K562 (cell line): ENCODE measurements around the gene TMEM181. TPM values are rescaled to one million over a fixed set of nuclear protein-coding genes. Genes with fewer than 3 reads are reported as not detected.

Experiments
- ATAC-seq: fragments of 200-7000 bp; cut with Tn5 transposase; 3 replicates; pipeline ENCODE4 v1.9.1; 2020; ENCODE audit warnings: moderate library complexity
- BruUV-seq: library from RNA; stranded (reverse); fragments of 400-500 nt; replicated peaks from 2 replicates; lab custom pipeline; 2021; lab: Mats Ljungman, UMichigan
- CTCF ChIA-PET: fragments of 300-600 bp; formaldehyde crosslinking; extraction: SDS; loops from one replicate; lab custom pipeline; 2021; ENCODE audit warnings: low intra/inter-chr PET ratio; lab: Yijun Ruan, JAX
- POLR2A ChIA-PET: fragments of 300-600, 350-650 bp; sonication (Branson Sonifier 250); formaldehyde crosslinking; extraction: SDS; loops from one replicate; lab custom pipeline; 2021; ENCODE audit warnings: antibody characterized with exemption, inconsistent platforms; lab: Yijun Ruan, JAX
- DNase-seq, 4 experiments: peaks; one replicate each; pipeline versions ENCODE4 v3.0.0 to v3.0.0-alpha.2; 2011 to 2018; ENCODE audit warnings: low spot score in 3 of 4, mixed read lengths in 3 of 4; ENCODE audit errors: extremely low read depth in 1 of 4
- FAIRE-seq: peaks from 2 replicates; lab custom pipeline; 2011; peaks lifted over from hg19 to GRCh38; lab: Jason Lieb, UNC
- H2AFZ ChIP-seq: 2 replicates; pipeline ENCODE4 v1.6.0; 2011; ENCODE audit warnings: low read depth, low read length, control low read depth, inconsistent platforms
- H3K27ac ChIP-seq: fragments of 200-600 bp; 3 replicates; pipeline ENCODE4 v1.8.0; 2011; ENCODE audit warnings: low read depth, mild to moderate bottlenecking, control low read depth, inconsistent platforms, low read length, moderate library complexity, mixed read lengths; ENCODE audit errors: extremely low read depth
- H3K27me3 ChIP-seq, 2 experiments: fragments of 300-600 bp in 1 of 2; 2 replicates in 1 of 2; 3 replicates in 1 of 2; pipeline versions ENCODE4 v1.6.0 to v1.8.0; 2011; ENCODE audit warnings: inconsistent platforms in 2 of 2, low read length in 2 of 2, mild to moderate bottlenecking in 1 of 2, mixed read lengths in 1 of 2, moderate library complexity in 1 of 2; ENCODE audit not compliant: control insufficient read depth in 2 of 2, insufficient read depth in 2 of 2
- H3K36me3 ChIP-seq: fragments of 300-600 bp; 3 replicates; pipeline ENCODE4 v1.8.0; 2011; ENCODE audit warnings: mild to moderate bottlenecking, low read length, inconsistent platforms; ENCODE audit not compliant: control insufficient read depth, insufficient read depth
- H3K4me1 ChIP-seq, 2 experiments: fragments of 200-600 bp in 1 of 2; replicated peaks in 1 of 2; 2 replicates in 1 of 2; 3 replicates in 1 of 2; pipeline versions ENCODE4 v1.5.1 to v1.8.0; 2011; ENCODE audit warnings: inconsistent platforms in 2 of 2, low read length in 2 of 2, mild to moderate bottlenecking in 1 of 2, mixed read lengths in 1 of 2, moderate library complexity in 1 of 2; ENCODE audit not compliant: control insufficient read depth in 2 of 2, insufficient read depth in 2 of 2
- H3K4me2 ChIP-seq: 2 replicates; pipeline ENCODE4 v1.6.1; 2011; ENCODE audit warnings: low read length, control low read depth, inconsistent platforms, mixed read lengths; ENCODE audit not compliant: insufficient read depth
- H3K4me3 ChIP-seq: fragments of 200-600 bp; sonication (generic), shearing (Covaris generic); 2 replicates; pipeline ENCODE4 v1.5.1; 2016; ENCODE audit warnings: control low read depth, inconsistent platforms
- H3K79me2 ChIP-seq: fragments of 200-600 bp; 3 replicates; pipeline ENCODE4 v1.8.0; 2011; ENCODE audit warnings: low read length, inconsistent platforms; ENCODE audit not compliant: control insufficient read depth, insufficient read depth
- H3K9ac ChIP-seq, 2 experiments: 2 replicates each; pipeline versions ENCODE4 v1.6.0 to v1.6.1; 2011; ENCODE audit warnings: low read depth in 2 of 2, low read length in 2 of 2, control low read depth in 1 of 2, inconsistent platforms in 1 of 2, mild to moderate bottlenecking in 1 of 2, mixed read lengths in 1 of 2; ENCODE audit not compliant: insufficient read depth in 1 of 2
- H3K9me1 ChIP-seq: one replicate; pipeline ENCODE4 v1.6.0; 2011; ENCODE audit warnings: inconsistent platforms, mild to moderate bottlenecking, low read length, moderate library complexity; ENCODE audit not compliant: control insufficient read depth, insufficient read depth
- H3K9me3 ChIP-seq: replicated peaks from 2 replicates; pipeline ENCODE4 v1.5.1; 2011; ENCODE audit warnings: low read depth, low read length, inconsistent platforms; ENCODE audit not compliant: control insufficient read depth, insufficient read depth
- H4K20me1 ChIP-seq: replicated peaks from 2 replicates; pipeline ENCODE4 v1.6.1; 2011; ENCODE audit warnings: low read length, inconsistent platforms, mixed read lengths; ENCODE audit not compliant: control insufficient read depth, insufficient read depth
- EZH2 ChIP-seq: IDR thresholded peaks from 2 replicates; pipeline ENCODE4 v1.6.1; 2012; ENCODE audit warnings: low read depth, mild to moderate bottlenecking, inconsistent platforms, low read length, borderline replicate concordance
- HMGXB4 ChIP-seq: sonication (generic); formaldehyde crosslinking; IDR thresholded peaks from 2 replicates; pipeline ENCODE4 v1.8.1; 2023; ENCODE audit warnings: mild to moderate bottlenecking, missing genetic modification reagents
- KDM5B ChIP-seq: fragments of 200-600 bp; sonication (generic); IDR thresholded peaks from 2 replicates; pipeline ENCODE4 v1.6.1; 2012; ENCODE audit warnings: low read depth, mild to moderate bottlenecking, moderate library complexity, low read length, control low read depth, inconsistent platforms; ENCODE audit not compliant: insufficient replicate concordance
- MTA3 ChIP-seq: fragments of 450-650 bp; formaldehyde crosslinking; IDR thresholded peaks from 2 replicates; pipeline ENCODE4 v1.6.1; 2017; ENCODE audit warnings: mild to moderate bottlenecking, borderline replicate concordance
- MXD1 ChIP-seq: fragments of 250-450 bp; sonication (Bioruptor Pico); IDR thresholded peaks from 2 replicates; pipeline ENCODE4 v1.8.0; 2021; ENCODE audit warnings: borderline replicate concordance, mild to moderate bottlenecking, moderate library complexity; ENCODE audit not compliant: poor library complexity, severe bottlenecking
- NFRKB ChIP-seq: fragments of 450-650 bp; IDR thresholded peaks from 2 replicates; pipeline ENCODE4 v1.6.1; 2016; ENCODE audit warnings: low read depth
- TEAD4 ChIP-seq, 2 experiments: sonication (generic) in 1 of 2; formaldehyde crosslinking in 1 of 2; IDR thresholded peaks; 2 replicates each; pipeline versions ENCODE4 v1.6.1 to v1.8.0; 2012 to 2022; ENCODE audit warnings: borderline replicate concordance in 1 of 2, inconsistent platforms in 1 of 2, low read length in 1 of 2, mild to moderate bottlenecking in 1 of 2, missing genetic modification reagents in 1 of 2
- WGBS: fragments of 100-300 bp; shearing (Covaris generic); methylation state at CpG from one replicate; pipeline ENCODE4 v1.1.6; 2016; ENCODE audit warnings: low coverage, mixed read lengths; ENCODE audit not compliant: insufficient coverage; ENCODE audit errors: missing lambda C conversion rate; 5-methylcytosine and 5-hydroxymethylcytosine counted together
- in situ Hi-C: fragments of 300-500 bp; cut with MboI; formaldehyde crosslinking; loops from 4 replicates; pipeline ENCODE4 v1.15.0; 2018; ENCODE audit warnings: inconsistent platforms, mixed read lengths
- intact Hi-C: fragments of 100-400 bp; cut with micrococcal nuclease; formaldehyde crosslinking; loops from 2 replicates; pipeline ENCODE4 v1.14.2; 2022
- polyA plus RNA-seq, 8 experiments: library from polyadenylated mRNA; depleted of rRNA in 4 of 8; stranded (reverse) in 5 of 8; unstranded in 3 of 8; fragments of >200 nt; fragmentation: Nextera tagmentation in 2 of 8; fragmentation: Illumina TruSeq in 1 of 8; extraction: Ambion mirVana in 2 of 8; extraction: Trizol in 1 of 8; gene quantifications; 2 replicates each; pipeline versions ENCODE4 v1.2.1 to v1.2.3, GENCODE V29; 2011 to 2014; ENCODE audit warnings: inconsistent platforms in 1 of 8, missing spikeins in 1 of 8
- total RNA-seq, 7 experiments: library from RNA; depleted of rRNA in 6 of 7; stranded (reverse); fragments of >200 nt in 6 of 7; fragmentation: Illumina TruSeq in 2 of 7; extraction: Trizol in 2 of 7; gene quantifications; 2 replicates each; pipeline versions ENCODE4 v1.2.1 to v1.2.3, GENCODE V29; 2011 to 2021; ENCODE audit warnings: low replicate concordance in 1 of 7

Gene TMEM181
- total and polyA plus RNA-seq, 9 of the 15 experiments (the other 6 are each of a cell fraction or from before 2014, with no cell fraction given), result 5.6 to 27.2 (median 19.9) TPM

GRCh38 chr6:158668707-158669103 is 108.8 kb downstream of the TMEM181 start:
- ChIA-PET POLR2A (interaction anchor here (0.8 to 1.3 kb wide), 2 partner anchors 8 to 10 kb away, joined by 4 read pairs; no protein-coding TSS in a partner anchor), CTCF (no interaction called here)
- BruUV-seq, result no TSS peak
- TF ChIP-seq TEAD4 (IDR thresholded peaks at IDR 0.05; ENCODE audit: low read length) (no peak), TEAD4 (CRISPR knock-in tag; IDR thresholded peaks at IDR 0.05; ENCODE audit: borderline replicate concordance) (no peak), NFRKB (no peak), MTA3 (no peak), EZH2 (0 out of 2 replicates have a peak, but pooled peaks have one; percentile 19), MXD1 (CRISPR knock-in tag) (no peak), HMGXB4 (CRISPR knock-in tag) (no peak), KDM5B (no peak)
- no peak for FAIRE-seq
- peaks cover 0 to 3% of the 10 kb centered on the region in 2 experiments; a peak in 1 of 5 replicates for H3K4me1 ChIP-seq
- no peak overlapping the region for H3K27ac ChIP-seq
- no peaks in the 10 kb centered on the region for H3K36me3 ChIP-seq
- no peak overlapping the region for H2AFZ ChIP-seq
- no peaks in the 10 kb centered on the region for H3K79me2 ChIP-seq
- H3K9me1 ChIP-seq, result no peaks in the 10 kb centered on the region
- no peaks in the 10 kb centered on the region for H3K9me3 ChIP-seq
- no peak overlapping the region for H3K9ac ChIP-seq
- no peak overlapping the region for H3K4me2 ChIP-seq
- 0% methylated on average over 7 of the region's 7 CpGs for WGBS
- intact Hi-C loops (no loop called here), in situ Hi-C loops (no loop called here)
- no peak for DNase-seq
- H3K4me3 ChIP-seq, result no peak overlapping the region
- no peak for ATAC-seq
- H4K20me1 ChIP-seq, result no peaks in the 10 kb centered on the region; the same call in 1 of the 2 replicates
- peaks cover 71 to 80% of the 10 kb centered on the region in 2 experiments for H3K27me3 ChIP-seq
